Hematopoietic multipotent progenitor cell treated with erythropoietin and hydrocortisone succinate and interleukin-3 and kit ligand, for 17 days (in vitro differentiated cells): ENCODE results near the gene ZSCAN30.
"Not testable (repeated sequence)": the region's sequence is repeated elsewhere in the genome, so short reads cannot be mapped to it uniquely, and the experiment has no call there.

Experiments
- DNase-seq: peaks from one replicate; pipeline ENCODE4 v3.0.0-alpha.2; 2015; ENCODE audit warnings: low spot score

The ZSCAN30 gene

GRCh38 chr18:35236571-35237363 lies 53.3 kb downstream of the ZSCAN30 start:
- no peak for DNase-seq

GRCh38 chr18:35231052-35231451 lies 59.0 kb downstream of the ZSCAN30 start:
- peak; percentile 87 for DNase-seq

GRCh38 chr18:35227254-35227653 lies 62.8 kb downstream of the ZSCAN30 start:
- DNase-seq: no peak

GRCh38 chr18:35223797-35224196 lies 66.2 kb downstream of the ZSCAN30 start:
- DNase-seq: no peak

GRCh38 chr18:35220424-35220823 lies 69.6 kb downstream of the ZSCAN30 start:
- no peak for DNase-seq

- DNase-seq: not testable (repeated sequence)
Observed at GRCh38 chr18:35219331-35219730, 70.7 kb downstream of the ZSCAN30 start.

- not testable (repeated sequence) for DNase-seq
Observed at GRCh38 chr18:35216611-35217010, 73.4 kb downstream of the ZSCAN30 start.

- no peak for DNase-seq
Observed at GRCh38 chr18:35215026-35215425, 75.0 kb downstream of the ZSCAN30 start.

GRCh38 chr18:35205746-35206458 lies 84.1 kb downstream of the ZSCAN30 start:
- DNase-seq: not testable (repeated sequence)

GRCh38 chr18:35205199-35205712 lies 84.8 kb downstream of the ZSCAN30 start:
- DNase-seq: no peak

GRCh38 chr18:35203067-35203466 lies 87.0 kb downstream of the ZSCAN30 start:
- DNase-seq: no peak

GRCh38 chr18:35201256-35201931 lies 88.6 kb downstream of the ZSCAN30 start:
- no peak for DNase-seq
